ENCODE measurements around the gene WDR53. TPM values are rescaled to one million over a fixed set of nuclear protein-coding genes. Genes with fewer than 3 reads are reported as not detected.

Gene WDR53
- total RNA-seq, 2 experiments from 2014 or later, result 18.4 to 20.9 TPM

DNA sequence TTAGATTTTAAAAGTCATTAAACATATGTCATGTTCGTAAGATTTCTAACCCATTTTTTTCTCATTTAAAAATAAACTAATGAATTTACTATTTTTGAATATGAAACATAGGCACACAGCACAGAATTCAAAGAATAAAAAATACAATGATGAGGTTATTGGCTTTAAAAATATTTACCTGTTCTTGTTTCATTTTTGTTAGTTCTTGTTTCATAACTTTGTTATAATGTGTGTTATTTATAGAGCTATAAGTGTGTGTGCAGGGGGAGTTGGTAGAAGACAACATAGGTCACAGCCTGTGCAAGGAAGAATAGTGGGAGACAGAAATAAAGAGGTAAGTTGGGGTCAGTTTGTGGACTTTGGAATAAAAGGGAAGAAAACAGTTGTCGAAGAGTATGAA, 40.3 kb upstream of the WDR53 start:
- Mint-ChIP-seq H3K36me3 (ENCODE audit: low read depth) (no peaks in the 10 kb centered on the region), H3K27ac (no peak overlapping the region), H3K27me3 (no peaks in the 10 kb centered on the region), H3K4me1 (ENCODE audit: low read depth) (peaks cover 49% of the 10 kb centered on the region), H3K4me3 (peak overlapping the region; percentile 48), H3K9me3 (no peaks in the 10 kb centered on the region)
- ATAC-seq (ENCODE audit: poor library complexity) (no peak), DNase-seq (no peak)
- Histone ChIP-seq H3K27ac (ENCODE audit: low read depth in 1 of 2, low read length in 2 of 2) (no peak overlapping the region), H3K4me3 (ENCODE audit: low read length) (no peak overlapping the region), H3K27me3 (ENCODE audit: control insufficient read depth in 1 of 2, insufficient read depth in 2 of 2, low read length in 2 of 2) (no peaks in the 10 kb centered on the region), H3K9me3 (ENCODE audit: control insufficient read depth in 1 of 2, insufficient read depth in 1 of 2, low read length in 2 of 2) (no peaks in the 10 kb centered on the region), H3K36me3 (ENCODE audit: insufficient read depth, low read length) (no peaks in the 10 kb centered on the region), H3K4me1 (ENCODE audit: insufficient read depth, low read length) (peaks cover 47% of the 10 kb centered on the region)
- ChIA-PET CTCF (interaction anchor here (1.3 to 3.0 kb wide), 11 partner anchors 15 to 334 kb away, joined by 3 to 67 read pairs (median 10); partner anchors contain the start of genes NCBP2 and NRROS), POLR2A (interaction anchor here (1.1 to 6.8 kb wide), 9 partner anchors 10 to 333 kb away, joined by 4 to 80 read pairs (median 6); partner anchors contain the start of genes CEP19, NCBP2, NRROS and PAK2)
- TF ChIP-seq, protein P1, sequence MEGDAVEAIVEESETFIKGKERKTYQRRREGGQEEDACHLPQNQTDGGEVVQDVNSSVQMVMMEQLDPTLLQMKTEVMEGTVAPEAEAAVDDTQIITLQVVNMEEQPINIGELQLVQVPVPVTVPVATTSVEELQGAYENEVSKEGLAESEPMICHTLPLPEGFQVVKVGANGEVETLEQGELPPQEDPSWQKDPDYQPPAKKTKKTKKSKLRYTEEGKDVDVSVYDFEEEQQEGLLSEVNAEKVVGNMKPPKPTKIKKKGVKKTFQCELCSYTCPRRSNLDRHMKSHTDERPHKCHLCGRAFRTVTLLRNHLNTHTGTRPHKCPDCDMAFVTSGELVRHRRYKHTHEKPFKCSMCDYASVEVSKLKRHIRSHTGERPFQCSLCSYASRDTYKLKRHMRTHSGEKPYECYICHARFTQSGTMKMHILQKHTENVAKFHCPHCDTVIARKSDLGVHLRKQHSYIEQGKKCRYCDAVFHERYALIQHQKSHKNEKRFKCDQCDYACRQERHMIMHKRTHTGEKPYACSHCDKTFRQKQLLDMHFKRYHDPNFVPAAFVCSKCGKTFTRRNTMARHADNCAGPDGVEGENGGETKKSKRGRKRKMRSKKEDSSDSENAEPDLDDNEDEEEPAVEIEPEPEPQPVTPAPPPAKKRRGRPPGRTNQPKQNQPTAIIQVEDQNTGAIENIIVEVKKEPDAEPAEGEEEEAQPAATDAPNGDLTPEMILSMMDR (IDR thresholded peaks at IDR 0.05), result no peak
- intact Hi-C loops (cut with DNase I, micrococcal nuclease), result loop anchor here (1.0 to 10.0 kb wide), 6 partner anchors 24 to 362 kb away; partner anchors contain the start of gene NCBP2 (in 1 of the 2)

DNA sequence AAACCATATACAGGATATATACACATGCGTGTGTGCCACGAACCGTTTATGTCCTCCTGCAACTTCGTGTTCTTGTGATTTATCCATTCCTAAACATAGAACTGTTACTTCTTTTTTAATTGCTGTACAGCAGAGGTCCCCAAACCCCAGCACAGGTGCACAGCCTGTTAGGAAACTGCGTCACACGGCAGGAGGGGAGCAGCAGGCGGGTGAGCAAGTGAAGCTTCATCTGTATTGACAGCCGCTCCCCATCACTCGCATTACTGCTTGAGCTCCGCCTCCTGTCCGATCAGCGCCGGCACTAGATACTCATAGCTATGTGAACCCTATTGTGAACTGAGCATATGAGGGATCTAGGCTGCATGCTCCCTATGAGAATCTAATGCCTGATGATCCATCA, 36.2 kb upstream of the WDR53 start:
- no peaks in the 10 kb centered on the region for H3K9me3 ChIP-seq (ENCODE audit: control insufficient read depth in 1 of 2, insufficient read depth in 1 of 2, low read length in 2 of 2)
- H3K36me3 Mint-ChIP-seq (ENCODE audit: low read depth), result no peaks in the 10 kb centered on the region
- H3K36me3 ChIP-seq (ENCODE audit: insufficient read depth, low read length), result no peaks in the 10 kb centered on the region
- peaks cover 23% of the 10 kb centered on the region for H3K4me1 Mint-ChIP-seq (ENCODE audit: low read depth)
- no peak overlapping the region for H3K27ac ChIP-seq (ENCODE audit: low read depth in 1 of 2, low read length in 2 of 2)
- TF ChIP-seq, protein P1 (IDR thresholded peaks at IDR 0.05), result no peak
- no peaks in the 10 kb centered on the region for H3K27me3 ChIP-seq (ENCODE audit: control insufficient read depth in 1 of 2, insufficient read depth in 2 of 2, low read length in 2 of 2)
- no peaks in the 10 kb centered on the region for H3K9me3 Mint-ChIP-seq
- H3K4me3 ChIP-seq (ENCODE audit: low read length), result no peak overlapping the region
- peaks cover 16% of the 10 kb centered on the region for H3K4me1 ChIP-seq (ENCODE audit: insufficient read depth, low read length)
- CTCF ChIA-PET, result interaction anchor here (0.6 to 2.3 kb wide), 11 partner anchors 9 to 140 kb away, joined by 3 to 16 read pairs (median 4); partner anchors contain the start of genes NRROS and PAK2
- POLR2A ChIA-PET, result interaction anchor here (0.6 to 1.9 kb wide), 8 partner anchors 24 to 338 kb away, joined by 3 to 11 read pairs (median 5); partner anchors contain the start of genes CEP19, NCBP2, NRROS and PAK2
- peak overlapping the region; percentile 66 for H3K27ac Mint-ChIP-seq
- H3K4me3 Mint-ChIP-seq, result peak overlapping the region; percentile 27
- ATAC-seq (ENCODE audit: poor library complexity), result peak; percentile 94
- H3K27me3 Mint-ChIP-seq, result no peaks in the 10 kb centered on the region
- peak; percentile 52 to 86 (median 71) for DNase-seq
- intact Hi-C loops (cut with DNase I, micrococcal nuclease), result loop anchor here (10.0 kb wide), 2 partner anchors 340 to 350 kb away; partner anchors contain the start of gene NCBP2 (in 1 of the 2)

DNA sequence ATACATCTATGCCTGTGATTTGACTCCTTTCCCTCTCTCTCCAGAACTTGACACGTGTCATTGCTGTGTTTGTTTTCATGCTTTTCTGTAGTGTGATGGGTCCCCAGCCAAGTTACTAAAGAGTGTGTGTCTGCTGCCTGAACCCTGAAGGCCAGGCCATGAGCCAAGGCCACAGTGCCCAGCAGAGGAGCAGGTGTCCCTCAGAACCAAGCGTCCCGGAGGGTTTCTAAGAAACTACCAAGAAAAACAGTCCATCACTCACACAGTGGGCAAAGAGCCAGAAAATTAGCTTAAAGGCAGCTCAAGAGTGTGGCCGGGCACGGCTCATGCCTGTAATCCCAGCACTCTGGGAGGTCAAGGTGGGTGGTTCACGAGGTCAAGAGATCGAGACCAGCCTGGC, 35.3 kb upstream of the WDR53 start:
- CTCF ChIA-PET, result interaction anchor here (0.7 to 2.3 kb wide), 2 partner anchors 30 to 81 kb away, joined by 3 to 16 read pairs; no protein-coding TSS in a partner anchor
- TF ChIP-seq, protein P1 (IDR thresholded peaks at IDR 0.05), result no peak
- peaks cover 10% of the 10 kb centered on the region for H3K4me1 ChIP-seq (ENCODE audit: insufficient read depth, low read length)
- H3K4me3 Mint-ChIP-seq, result no peak overlapping the region
- POLR2A ChIA-PET, result interaction anchor here (1.4 to 1.9 kb wide), 4 partner anchors 29 to 136 kb away, joined by 4 to 11 read pairs (median 6); partner anchors contain the start of genes NRROS and PAK2
- H3K9me3 Mint-ChIP-seq, result no peaks in the 10 kb centered on the region
- H3K4me3 ChIP-seq (ENCODE audit: low read length), result no peak overlapping the region
- no peaks in the 10 kb centered on the region for H3K36me3 Mint-ChIP-seq (ENCODE audit: low read depth)
- H3K27ac ChIP-seq (ENCODE audit: low read depth in 1 of 2, low read length in 2 of 2), result no peak overlapping the region
- no peak overlapping the region for H3K27ac Mint-ChIP-seq
- intact Hi-C loops (cut with DNase I, micrococcal nuclease), result loop anchor here (10.0 kb wide), 2 partner anchors 341 to 349 kb away; partner anchors contain the start of gene NCBP2 (in 1 of the 2)
- H3K4me1 Mint-ChIP-seq (ENCODE audit: low read depth), result peaks cover 15% of the 10 kb centered on the region
- ATAC-seq (ENCODE audit: poor library complexity) (no peak), DNase-seq (no peak)
- no peaks in the 10 kb centered on the region for H3K27me3 ChIP-seq (ENCODE audit: control insufficient read depth in 1 of 2, insufficient read depth in 2 of 2, low read length in 2 of 2)
- no peaks in the 10 kb centered on the region for H3K9me3 ChIP-seq (ENCODE audit: control insufficient read depth in 1 of 2, insufficient read depth in 1 of 2, low read length in 2 of 2)
- no peaks in the 10 kb centered on the region for H3K36me3 ChIP-seq (ENCODE audit: insufficient read depth, low read length)
- no peaks in the 10 kb centered on the region for H3K27me3 Mint-ChIP-seq

Data from CD4-positive, alpha-beta T cell (primary cell).